Femur (tissue), 1 donor: ENCODE results near the gene TSPAN9.

ENCODE experiments used
- DNase-seq: peaks from one replicate; pipeline ENCODE4 v3.0.0-alpha.2; 2017

TSPAN9 gene

DNA sequence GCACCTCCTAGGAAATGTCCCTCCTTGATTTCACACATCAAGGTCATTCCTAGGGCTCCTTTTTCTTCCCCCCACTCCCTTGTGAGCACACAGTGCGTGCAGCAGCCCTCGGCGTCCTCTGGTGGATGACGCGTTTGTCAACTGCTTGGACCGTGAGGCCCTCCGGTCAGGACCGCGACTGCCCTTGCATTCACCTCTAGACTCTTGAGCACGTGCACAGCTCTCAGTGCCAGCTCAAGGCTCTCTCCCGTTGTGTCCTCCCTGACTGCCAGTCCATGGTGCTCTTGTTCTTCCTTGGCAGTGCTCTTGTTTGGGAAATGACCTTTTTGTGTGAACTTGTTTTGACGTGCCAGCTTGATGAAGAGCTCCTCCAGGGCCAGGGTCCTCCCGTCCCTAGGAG lies 67.9 kb downstream of the TSPAN9 start:
- DNase-seq = no peak

DNA sequence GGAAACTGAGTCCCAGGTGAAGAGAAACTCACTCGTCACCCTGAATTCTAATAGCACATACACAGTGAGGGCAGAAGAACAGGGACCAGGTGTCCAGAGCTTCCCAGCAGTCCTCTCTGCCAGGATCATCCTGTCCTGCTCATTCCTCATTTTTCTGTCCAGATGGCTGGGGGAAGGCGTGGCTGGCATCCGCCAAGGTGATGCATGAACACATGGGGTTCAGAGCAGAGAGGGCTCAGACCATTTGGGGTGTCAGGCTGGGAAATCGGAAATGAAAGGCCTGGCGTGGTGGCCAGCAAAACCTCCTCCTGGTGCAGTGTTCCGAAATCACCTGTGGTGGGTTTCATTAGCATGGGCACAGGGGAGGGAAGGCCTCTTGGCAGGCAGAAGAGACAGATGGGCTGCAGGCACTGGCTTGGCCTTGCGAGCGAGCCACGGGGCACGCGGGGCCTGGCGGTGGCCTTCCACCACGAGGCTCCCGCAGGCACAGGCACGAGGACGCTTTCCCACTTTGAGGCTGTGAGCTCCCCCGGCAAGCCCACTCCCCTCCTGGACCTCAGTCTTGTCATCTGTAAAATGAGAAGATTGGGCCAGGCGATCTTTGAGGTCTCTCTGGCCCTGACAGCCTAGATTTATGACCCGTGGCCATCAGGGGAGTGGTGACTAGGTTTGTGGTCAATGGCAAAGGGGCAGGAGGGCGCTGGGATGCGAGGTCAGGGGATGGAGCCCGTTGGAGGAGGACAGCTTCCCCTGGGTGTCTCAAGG lies 68.5 kb downstream of the TSPAN9 start:
- DNase-seq = no peak

DNA sequence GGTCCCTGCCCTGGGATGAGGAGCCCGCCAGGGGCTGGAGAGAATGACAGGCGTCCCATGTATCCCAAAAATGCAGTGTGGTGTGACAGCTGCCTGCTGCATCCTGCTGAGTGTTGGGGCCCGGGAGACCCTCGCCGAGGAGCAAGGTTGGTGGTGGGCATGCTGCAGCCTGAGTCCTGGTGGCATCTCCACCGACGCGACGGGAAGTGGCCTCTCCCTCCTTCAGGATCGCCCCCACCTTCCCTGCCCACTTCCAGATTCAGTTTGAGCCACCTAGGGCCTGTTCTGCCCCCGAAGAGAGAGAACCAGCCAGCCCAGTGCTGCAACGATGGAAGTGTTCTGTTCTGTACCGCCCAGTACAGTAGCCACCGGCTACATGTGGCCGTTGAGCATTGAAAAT lies 70.1 kb downstream of the TSPAN9 start:
- no peak for DNase-seq

DNA sequence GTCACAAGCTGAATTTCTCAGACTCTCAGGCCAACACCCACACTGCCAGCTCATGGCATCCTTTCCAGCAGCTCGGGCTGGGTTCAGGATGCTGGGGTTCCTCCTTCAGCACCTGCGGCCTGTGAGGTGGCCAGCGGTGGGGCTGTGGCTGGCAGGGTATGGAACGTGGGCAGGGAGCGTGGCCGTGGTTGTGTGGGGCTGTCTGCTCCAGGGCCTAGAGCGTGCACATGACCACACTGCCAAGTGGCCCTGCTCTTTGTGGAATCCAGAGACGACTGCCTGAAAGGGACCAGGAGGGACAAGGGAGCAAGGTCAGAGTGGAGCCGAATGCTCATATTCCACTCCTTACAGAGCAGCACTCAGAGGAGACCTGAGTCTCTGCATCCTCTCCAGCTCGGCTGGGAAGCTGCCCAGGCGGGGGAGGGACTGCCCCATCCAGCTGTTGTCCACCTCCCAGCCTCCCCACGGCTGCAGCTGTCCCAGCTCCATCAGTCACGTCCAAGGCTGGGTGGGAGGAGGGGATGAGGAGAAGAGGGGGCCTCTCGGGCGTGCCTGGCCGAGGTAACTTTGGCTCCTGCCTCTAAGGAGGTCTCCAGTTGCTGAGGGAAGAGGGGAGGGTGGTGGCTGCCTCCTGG lies 71.3 kb downstream of the TSPAN9 start:
- DNase-seq = peak; percentile 91

DNA sequence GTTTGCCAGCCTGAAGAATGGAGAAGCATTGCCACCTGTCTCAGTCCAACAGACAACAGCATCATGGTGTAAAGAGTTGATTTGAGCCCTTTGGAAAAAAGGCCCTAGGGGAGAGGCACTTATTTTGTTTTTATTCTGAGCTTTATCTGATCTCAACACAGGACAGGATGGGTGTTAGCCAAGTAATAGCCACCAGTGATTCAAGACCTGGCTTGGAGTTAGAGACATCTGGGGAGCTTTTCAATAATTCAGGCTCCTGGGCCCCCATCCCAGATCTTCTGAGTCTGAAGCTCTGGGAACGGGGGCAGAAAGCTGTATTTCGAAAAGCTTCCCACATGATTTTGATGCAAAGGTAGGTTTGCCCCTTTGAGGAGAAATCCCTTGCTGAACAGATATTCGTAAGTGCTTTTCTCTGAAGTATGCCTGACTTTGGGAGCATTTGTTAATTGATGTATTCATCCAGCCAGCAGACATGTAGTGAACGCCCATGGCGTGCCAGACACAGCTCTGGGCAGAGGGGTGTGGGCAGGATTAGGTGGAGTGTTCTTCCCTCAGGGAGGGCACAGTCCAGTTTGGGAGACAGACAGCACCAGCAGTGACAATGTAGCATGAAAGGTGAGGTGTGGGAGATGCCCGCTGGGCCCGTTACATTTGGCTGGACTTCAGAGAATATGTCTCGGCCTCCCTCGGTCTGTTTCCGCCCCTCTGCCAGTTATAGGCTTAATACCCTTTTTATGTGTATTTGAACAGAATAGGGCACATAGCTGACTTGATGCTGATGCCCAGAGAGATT lies 72.5 kb downstream of the TSPAN9 start:
- DNase-seq = no peak

DNA sequence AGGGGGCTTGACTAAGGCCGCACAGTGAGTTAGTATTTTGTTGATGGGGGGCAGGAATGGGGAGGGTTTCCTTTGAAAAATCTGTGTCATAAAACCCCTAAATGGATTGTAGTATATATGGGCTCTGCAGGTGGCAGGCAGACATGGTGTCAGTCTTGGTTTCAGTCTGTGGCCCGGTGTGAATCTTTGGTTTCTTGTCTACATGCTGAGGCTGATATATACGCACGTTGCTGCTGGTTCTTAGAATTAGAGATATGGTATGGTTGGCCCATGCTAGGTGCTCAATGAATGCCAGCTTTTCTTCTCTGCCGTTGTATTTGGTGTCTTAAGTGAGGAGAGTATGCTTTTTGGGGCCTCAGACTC lies 73.1 kb downstream of the TSPAN9 start:
- no peak for DNase-seq

DNA sequence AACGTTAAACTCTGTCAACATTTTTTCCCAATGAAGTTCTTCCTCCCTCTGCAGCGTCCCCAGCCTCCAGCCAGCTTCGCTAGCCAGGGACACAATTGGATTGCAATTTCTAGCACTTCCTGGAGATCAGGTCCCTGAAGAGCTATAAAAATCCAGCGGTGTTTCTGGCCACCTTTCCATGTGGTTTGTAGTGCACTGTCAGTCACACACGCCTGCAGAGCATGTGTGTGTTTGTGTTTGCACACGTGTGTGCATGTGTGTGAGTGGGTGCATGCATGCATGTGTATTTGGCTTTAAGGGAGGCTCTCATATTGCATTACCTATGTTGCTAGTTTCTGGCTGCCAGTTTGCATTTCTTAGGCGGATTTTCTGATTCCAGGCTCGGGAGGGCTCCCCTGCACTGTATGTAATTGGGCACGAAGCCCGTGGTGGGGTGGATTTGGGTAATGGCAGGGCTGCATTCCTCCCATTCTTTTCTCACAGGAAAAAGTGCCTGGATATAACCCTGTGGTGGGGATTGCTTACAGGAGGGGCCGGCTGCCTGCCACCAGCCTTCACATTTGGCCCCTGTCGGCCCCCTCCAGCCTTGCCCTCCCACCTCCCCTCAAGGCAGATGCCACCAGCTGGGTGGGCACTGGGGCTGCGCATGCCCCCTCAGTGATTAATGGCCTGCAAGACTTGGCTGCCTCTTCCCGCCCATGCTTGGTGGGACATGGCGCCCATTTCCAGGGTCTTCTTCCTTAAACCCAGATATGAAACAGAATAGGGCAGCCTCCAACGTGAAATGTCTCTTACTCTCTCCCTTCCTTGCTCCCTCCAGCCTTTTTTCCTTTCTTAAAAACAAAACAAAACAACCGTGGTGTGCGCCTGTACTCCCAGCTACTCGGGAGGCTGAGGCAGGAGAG lies 74.0 kb downstream of the TSPAN9 start:
- DNase-seq = peak; percentile 79

DNA sequence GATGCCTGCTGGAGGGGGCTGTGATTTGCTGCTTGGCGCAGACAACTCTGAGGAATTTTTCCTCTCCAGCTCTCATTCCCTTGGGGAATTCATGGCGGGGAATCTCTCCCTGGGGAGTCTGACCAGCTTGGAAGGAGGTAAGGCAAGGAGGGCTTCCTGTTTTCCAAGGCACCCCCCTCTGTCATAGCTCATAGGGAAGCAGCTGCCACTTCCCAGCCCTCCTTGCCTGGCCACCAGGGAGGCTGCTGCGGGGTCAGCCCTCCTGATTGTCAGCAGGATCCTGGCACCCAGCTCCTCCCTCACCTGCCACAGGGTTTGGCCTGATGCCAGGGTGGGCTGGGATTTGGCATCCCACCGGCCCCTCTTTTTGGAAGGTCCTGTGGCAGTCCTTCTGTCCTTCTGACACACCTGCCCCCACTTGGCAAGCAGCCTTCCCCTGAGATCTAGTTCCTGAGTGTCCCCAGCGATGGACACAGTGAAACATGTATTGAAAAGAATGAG lies 74.9 kb downstream of the TSPAN9 start:
- DNase-seq = peak; percentile 58

DNA sequence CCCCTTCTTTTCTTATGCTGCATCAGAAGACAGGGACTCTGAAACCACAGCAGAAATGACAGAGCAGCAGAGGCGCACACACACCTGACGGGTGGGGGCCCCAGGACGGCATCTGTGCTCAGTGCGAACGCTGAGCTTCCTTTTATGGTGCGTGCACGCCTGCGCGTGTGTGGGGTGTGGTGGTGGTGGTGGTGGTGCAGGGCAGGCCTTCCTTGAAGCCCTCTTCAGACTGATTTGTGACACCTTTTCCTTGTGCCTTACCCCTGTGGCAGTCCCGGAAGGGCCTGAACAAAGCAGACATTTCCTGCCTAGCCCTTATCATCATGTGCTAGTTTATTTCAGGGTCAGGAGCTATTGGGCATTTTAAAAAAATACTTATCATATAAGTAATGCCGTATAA lies 75.7 kb downstream of the TSPAN9 start:
- no peak for DNase-seq

DNA sequence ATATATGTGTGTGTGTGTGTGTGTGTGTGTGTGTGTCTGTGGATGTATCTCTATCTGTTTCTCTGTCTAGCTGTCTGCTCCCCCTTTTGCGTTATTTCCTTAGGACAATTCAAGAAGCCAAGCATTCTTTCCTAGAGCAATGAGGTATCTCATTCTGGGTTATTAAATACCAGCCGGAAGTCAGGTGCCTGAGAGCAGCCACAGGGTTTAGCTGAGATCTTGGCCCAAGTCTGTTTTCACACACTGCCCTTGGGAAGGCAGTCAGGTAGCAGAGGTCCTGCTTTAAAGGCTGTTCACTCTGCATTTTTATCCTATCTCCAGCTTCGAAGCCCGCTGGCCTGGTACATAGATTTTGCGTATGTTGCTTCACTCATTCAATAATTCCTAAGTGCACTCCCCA lies 76.8 kb downstream of the TSPAN9 start:
- no peak for DNase-seq

DNA sequence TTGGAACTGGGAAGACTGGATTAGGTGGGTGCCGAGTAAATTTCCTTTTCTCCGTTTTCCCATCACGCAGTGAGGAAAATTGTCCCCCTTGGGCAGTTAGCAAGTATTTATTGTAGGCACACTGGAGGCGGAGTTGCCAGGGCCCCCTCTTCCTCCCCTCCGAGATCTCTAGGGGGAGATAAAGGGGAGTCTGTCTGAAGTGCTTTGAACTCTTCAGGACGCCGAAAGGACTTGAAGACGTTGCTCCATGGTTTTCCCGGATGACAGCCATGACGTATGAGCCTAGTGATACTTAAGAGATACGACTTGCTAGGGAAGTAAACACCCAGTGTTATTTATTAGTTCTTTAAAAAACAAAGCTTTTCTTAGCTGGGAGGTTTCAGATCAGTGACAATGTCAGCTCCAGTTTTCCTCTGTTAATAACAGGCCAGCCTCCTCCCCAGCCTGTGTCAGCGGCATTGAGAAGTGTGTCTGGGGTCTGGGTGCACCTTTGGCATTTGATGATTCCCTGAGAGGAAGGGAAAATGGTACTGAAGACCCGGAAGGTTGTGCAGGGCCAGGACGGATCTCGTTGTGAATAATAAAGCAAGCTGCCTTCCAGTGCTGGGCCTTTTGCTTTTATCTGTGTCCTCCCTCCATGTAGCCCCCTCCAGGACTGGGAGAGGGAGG lies 78.7 kb downstream of the TSPAN9 start:
- no peak for DNase-seq

DNA sequence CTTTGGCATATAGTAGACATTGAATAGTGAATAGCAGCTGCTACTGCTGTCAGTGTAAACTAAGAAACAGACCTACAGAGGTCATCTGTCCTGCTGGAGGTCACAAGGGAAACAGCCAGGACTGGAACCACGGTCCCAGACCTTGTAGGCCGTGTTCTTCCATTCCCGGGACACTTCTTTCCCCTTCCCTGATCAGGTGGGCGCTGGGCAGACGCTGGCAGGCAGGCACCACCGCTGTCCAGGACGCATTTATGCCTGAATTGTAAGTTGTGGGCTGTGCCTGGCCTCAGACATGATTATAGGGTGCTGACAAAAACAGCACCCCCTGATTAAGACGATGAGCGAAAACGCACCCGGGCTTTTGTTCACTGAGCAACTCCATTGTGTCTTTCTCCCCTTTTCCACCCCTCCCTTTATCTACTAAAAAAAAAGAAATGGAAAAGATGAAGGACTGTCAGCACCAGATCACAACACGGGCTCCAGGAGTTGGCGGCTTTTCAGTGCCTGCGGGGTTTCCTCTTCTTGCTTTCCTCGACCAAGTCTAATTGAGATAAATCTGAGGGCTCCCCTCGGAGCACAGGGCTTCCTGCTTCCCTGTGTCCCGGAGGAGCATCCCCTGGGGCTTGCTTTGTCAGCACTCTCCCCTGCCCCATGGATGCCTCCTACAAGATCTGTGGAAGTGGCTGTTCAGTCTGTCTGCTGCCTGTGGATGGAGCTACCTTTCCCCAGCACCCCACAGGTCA lies 80.6 kb downstream of the TSPAN9 start:
- DNase-seq = no peak

DNA sequence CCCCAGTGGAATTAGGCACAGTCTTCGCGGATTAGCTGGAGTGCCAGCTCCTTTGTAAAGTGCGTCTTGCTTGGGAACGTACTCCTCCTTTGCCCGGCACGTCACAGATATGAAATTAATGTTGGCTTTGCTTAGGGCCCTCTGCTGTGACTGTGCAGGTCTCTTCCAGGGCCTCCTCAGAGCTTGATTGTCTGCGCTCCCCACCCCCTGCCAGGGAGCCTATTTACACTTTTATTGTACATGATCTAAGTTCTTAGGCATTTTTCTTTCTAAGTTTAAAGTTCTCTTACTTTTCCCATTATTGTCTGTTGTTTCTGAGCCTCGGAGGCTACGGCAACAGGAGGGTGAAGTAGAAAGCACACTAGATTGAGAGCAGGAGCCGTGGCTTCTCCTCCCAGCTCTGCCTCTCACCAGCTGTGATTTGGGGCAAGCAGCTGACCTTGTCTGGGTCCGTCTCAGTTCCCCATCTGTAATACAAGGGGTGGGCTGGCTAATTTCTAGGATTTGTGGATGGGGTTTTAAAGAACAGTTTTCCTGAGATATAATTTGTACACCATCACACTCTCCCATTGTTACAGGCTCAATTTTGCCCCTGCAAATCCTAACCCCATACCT lies 81.8 kb downstream of the TSPAN9 start:
- no peak for DNase-seq

DNA sequence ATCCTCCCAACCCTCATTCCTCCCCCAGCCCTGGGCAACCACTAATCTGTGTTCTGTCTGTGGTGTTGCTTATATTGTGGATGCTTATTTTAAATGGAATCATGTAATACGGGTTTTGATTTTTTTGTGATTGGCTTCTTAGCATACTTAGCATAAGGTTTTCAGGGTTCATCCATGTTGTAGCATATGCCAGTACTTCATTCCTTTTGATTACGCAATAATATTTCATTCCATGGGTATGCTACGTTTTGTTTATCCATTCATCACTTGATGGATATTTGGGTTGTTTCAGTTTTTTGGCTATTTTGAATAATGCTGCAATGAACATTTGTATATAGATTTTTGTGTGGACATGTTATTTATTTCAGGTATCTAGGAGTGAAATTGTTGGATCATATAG lies 82.9 kb downstream of the TSPAN9 start:
- DNase-seq = no peak

DNA sequence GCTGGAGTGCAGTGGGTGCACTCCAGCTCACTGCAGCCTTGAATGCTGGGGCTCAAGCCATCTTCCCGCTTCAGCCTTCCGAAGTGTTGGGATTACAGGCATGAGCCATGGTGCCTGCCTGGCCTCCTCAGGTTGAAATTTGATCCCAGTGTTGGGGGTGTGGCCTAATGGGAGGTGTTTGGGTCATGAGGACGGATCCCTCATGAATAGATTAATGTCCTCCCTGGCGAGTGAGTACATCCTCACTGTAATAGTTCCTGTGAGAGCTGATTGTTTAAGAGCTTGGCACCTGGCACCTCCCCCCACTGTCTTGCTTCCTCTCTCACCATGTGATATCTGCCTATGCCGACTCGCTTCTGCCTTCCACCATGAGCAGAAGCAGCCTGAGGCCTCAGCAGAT lies 84.7 kb downstream of the TSPAN9 start:
- no peak for DNase-seq

DNA sequence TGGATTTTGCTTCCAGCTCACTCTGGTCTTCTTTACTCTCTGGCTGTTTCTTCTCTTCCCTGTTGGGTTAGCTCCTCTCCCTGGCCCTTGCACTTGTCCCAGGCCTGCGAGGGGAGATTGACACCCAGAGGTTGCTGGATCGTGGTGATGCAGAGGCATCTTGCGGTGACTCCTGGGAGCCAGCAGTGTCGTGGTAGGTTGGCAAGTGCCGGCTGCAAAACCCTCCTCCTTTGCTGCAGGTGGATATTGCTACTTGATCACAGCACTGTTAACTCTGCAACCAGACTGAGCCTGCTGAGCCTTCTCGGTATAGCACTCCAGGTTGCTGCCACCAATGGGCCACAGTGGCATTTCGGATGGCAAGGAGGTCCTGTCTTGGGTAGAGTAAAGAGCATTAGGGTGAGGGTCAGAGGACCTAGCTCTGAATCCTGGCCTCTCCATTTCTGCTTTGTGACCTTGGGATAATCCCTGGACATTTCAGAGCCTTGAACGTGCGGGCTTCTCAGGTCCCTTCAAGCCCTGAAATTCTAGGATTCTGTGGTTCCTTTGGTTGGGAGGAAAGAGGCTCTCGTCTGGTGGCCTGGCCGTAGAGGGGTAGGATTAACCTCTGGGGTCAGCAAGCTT lies 87.4 kb downstream of the TSPAN9 start:
- no peak for DNase-seq

DNA sequence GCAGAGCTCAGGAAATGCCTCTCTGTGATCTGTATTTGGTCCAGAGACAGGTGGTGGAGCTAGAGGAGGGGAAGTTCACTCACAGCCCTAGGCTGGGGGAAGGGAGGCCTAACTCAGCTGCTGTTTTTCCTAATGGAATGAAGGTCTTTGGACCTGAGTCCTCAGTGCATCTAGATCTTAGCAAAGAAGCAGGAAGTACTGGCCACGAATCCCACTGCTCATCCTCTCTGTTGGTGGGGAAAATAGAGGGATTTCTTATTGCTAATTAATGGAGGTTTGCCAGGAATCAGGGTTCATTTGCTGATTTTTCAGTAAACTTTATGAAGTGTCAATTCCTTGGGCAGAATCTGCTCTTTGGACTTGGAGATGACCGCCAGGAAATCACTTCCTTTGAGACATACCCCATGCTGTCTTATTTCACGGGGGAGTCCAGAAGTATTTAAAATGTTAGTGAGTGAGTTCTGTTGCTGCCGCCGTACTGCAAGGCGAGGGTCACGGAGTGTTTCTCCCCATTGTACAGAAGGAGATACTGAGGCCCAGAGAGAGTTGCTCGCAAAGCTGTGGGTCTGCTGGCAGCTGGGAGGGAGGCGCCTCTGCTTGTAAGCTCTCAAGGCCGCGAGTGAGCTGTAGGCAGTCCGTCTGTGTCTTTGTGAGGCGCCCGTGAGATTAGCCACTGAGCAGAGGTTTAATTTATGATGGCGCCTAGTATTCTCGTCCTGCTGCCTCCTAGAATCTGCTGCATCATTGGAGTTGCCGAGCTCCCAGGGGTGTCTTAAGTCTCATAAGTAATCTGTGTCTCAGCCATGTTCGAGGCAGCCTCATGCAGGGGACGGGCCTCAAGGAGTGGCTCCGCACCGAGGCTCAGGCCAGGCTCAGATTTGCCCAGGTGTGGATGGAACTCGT lies 88.2 kb downstream of the TSPAN9 start:
- no peak for DNase-seq

DNA sequence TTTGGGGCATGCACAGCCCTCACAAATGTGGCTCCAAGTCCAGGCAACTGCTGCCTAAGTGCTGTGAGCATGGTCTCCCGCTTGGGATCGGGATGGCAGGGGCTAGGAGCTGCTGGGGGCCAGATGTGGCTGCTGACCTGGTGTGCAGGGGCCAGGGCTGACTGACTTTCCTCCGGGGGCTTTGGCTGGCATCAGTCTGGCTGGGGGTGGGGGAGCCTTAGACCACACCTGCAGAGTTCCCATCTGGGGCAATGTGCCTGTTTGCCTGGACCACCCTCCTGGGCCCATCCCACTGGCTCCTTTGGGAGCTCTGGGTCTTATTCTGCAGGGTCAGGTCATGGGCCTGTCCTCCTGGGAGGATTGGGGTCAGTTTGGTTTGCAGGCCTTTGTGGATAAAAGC lies 90.5 kb downstream of the TSPAN9 start:
- no peak for DNase-seq
